Esophagus squamous epithelium (tissue), 5 donors: ENCODE data around the gene ATMIN. TPM values are rescaled to one million over a fixed set of nuclear protein-coding genes. Genes with fewer than 3 reads are reported as not detected.

ENCODE experiments used
- DNase-seq: peaks from one replicate; lab custom pipeline; 2025; lab: John Stamatoyannopoulos, UW
- H3K27ac ChIP-seq, 4 donors: fragments of 200-600 bp; sonication (generic); one replicate each; pipeline ENCODE4 v1.5.1; 2016 to 2019; ENCODE audit warnings: mild to moderate bottlenecking in 1 of 4
- H3K27me3 ChIP-seq, 4 donors: fragments of 200-600 bp; sonication (generic); 1 replicate in 3 of 4; 2 replicates in 1 of 4; pipeline versions ENCODE4 v1.5.1 to v1.6.0; 2017 to 2021; ENCODE audit warnings: antibody characterized with exemption in 1 of 4
- H3K36me3 ChIP-seq, 3 donors: fragments of 200-600 bp; sonication (generic); one replicate each; pipeline ENCODE4 v1.5.1; 2016 to 2019
- H3K4me1 ChIP-seq, 3 donors: fragments of 200-600 bp; sonication (generic); one replicate each; pipeline ENCODE4 v1.5.1; 2017 to 2019
- H3K4me3 ChIP-seq, 4 donors: fragments of 200-600 bp; sonication (generic); 1 replicate in 3 of 4; 2 replicates in 1 of 4; pipeline ENCODE4 v1.5.1; 2016 to 2019; ENCODE audit warnings: mild to moderate bottlenecking in 2 of 4, moderate library complexity in 1 of 4
- H3K9me3 ChIP-seq, 3 donors: fragments of 200-600 bp; sonication (generic); one replicate each; pipeline ENCODE4 v1.5.1; 2016 to 2019
- POLR2A ChIP-seq, 4 donors: fragments of 450-650 bp; IDR thresholded peaks; one replicate each; pipeline ENCODE4 v1.6.1; 2017; ENCODE audit warnings: antibody characterized with exemption in 4 of 4, mild to moderate bottlenecking in 4 of 4, moderate library complexity in 3 of 4
- WGBS, 2 donors: methylation state at CpG; one replicate each; pipeline ENCODE4 v1.1.5; 2018; 5-methylcytosine and 5-hydroxymethylcytosine counted together
- intact Hi-C: fragments of 100-400 bp; cut with DNase I; formaldehyde crosslinking; loops from one replicate; pipeline ENCODE4 v1.15.0; 2022
- total RNA-seq, 4 donors: library from RNA; depleted of rRNA; stranded (reverse); fragments of >200 nt; gene quantifications; one replicate each; pipeline ENCODE4 v1.1.0, GENCODE V29; 2016
- TF ChIP-seq, protein P1 (sequence below), 6 experiments: fragments of 450-650 bp in 4 of 6; fragments of 200-600 bp in 2 of 6; sonication (generic) in 2 of 6; IDR thresholded peaks; one replicate each; pipeline ENCODE4 v1.5.1; 2016 to 2019; ENCODE audit warnings: antibody characterized with exemption in 6 of 6, mild to moderate bottlenecking in 4 of 6, moderate library complexity in 4 of 6
- donor health status: DM: yes; HTN: yes; CAD: no.

The ATMIN gene
- total RNA-seq, 4 donors from 2014 or later, result 30.6 to 41.3 (median 36.8) TPM

DNA sequence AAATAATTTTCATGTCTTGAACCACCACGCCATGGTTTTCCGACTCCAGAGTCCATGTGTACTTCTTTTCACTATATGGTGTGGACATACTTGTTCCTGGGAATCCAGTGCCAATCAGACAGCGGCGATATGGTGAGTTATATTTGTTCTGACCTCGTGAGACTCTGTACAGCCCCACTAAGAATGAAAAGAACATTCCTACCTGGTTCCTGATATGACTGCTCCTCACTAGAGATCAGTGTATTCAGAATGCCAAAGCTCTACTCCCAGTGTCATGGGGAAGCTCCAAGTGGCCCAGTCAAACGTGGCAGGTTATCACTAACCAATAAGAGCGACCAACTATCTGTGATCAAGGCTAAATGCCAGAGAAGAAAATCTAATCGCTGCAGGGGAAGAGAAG is 35.3 kb downstream of the ATMIN start:
- H3K36me3 ChIP-seq, result no peaks in the 10 kb centered on the region
- intact Hi-C loops, result no loop called here
- WGBS, 2 donors, result 76 to 84% methylated on average over 7 of the region's 8 CpGs
- no peak overlapping the region for H3K27ac ChIP-seq
- DNase-seq, result no peak
- no peaks in the 10 kb centered on the region for H3K9me3 ChIP-seq
- H3K4me1 ChIP-seq, result no peaks in the 10 kb centered on the region
- H3K27me3 ChIP-seq, result no peaks in the 10 kb centered on the region
- TF ChIP-seq POLR2A (IDR thresholded peaks at IDR 0.05), result no peak
- TF ChIP-seq, protein P1, sequence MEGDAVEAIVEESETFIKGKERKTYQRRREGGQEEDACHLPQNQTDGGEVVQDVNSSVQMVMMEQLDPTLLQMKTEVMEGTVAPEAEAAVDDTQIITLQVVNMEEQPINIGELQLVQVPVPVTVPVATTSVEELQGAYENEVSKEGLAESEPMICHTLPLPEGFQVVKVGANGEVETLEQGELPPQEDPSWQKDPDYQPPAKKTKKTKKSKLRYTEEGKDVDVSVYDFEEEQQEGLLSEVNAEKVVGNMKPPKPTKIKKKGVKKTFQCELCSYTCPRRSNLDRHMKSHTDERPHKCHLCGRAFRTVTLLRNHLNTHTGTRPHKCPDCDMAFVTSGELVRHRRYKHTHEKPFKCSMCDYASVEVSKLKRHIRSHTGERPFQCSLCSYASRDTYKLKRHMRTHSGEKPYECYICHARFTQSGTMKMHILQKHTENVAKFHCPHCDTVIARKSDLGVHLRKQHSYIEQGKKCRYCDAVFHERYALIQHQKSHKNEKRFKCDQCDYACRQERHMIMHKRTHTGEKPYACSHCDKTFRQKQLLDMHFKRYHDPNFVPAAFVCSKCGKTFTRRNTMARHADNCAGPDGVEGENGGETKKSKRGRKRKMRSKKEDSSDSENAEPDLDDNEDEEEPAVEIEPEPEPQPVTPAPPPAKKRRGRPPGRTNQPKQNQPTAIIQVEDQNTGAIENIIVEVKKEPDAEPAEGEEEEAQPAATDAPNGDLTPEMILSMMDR (IDR thresholded peaks at IDR 0.05), result no peak
- no peak overlapping the region for H3K4me3 ChIP-seq

DNA sequence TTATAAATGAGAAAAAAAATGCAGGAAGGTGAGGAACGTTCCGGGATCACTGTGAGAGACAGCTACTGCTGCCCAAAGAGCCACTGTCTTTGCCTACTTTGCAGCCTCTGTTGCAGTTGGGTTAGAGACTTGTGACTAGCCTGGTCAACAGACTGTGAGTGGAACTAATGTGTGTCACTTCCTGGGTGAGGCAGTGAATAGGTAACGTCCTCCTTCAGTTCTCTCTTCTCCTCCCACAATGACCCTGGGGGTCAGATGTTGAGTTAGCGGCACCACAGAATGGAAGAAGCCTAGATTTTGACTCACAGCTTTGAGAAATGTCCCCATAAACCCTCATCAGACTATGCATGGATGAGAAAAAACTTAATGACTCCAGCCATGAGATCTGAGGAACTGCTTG is 36.2 kb downstream of the ATMIN start:
- no peaks in the 10 kb centered on the region for H3K27me3 ChIP-seq
- no peaks in the 10 kb centered on the region for H3K9me3 ChIP-seq
- no peak for TF ChIP-seq POLR2A (IDR thresholded peaks at IDR 0.05)
- TF ChIP-seq, protein P1 (IDR thresholded peaks at IDR 0.05), result no peak
- H3K36me3 ChIP-seq, result no peaks in the 10 kb centered on the region
- no peak for DNase-seq
- intact Hi-C loops, result no loop called here
- H3K4me1 ChIP-seq, result peaks cover 0 to 5% (median 0%) of the 10 kb centered on the region in 3 donors
- 75 to 81% methylated on average over 4 of the region's 4 CpGs for WGBS, 2 donors
- H3K4me3 ChIP-seq, result no peak overlapping the region
- H3K27ac ChIP-seq, result no peak overlapping the region

DNA sequence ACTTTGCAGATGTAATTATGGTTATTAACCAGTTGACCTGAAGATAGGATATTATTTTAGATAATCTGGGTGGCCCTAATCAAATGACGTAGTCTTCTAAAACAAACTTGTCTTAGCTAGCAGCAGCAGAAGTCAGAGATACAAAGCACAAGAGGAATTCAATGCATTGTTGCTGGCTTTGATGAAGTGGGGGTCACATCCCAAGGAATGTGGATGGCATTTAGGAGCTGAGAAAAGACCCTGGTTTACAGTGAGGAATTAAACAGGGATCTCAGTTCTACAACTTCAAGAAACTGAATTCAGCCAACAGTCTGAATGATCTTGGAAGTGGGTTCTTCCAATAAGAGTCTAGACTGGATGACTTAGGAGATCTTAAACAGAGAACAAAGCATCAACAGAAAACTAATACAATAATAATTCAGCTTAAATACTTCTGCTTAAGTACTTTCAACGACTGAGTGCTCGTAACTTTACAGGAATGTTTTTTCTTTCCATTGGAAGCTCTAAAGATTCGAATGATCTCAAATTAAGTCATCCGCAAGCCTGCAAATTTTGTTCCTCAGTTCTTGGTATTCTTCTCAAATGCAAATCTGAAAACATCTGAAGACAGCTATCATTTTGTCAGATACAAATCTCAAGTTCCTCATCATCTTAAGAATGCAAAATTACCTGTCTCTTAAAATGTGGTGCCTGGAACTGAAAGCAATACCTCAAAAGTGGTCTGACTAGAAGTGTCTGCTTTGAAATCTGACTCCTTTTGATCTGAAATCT is 38.1 kb downstream of the ATMIN start:
- Histone ChIP-seq H3K4me1 (peaks cover 0 to 15% (median 4%) of the 10 kb centered on the region in 3 donors), H3K36me3 (no peaks in the 10 kb centered on the region), H3K27me3 (no peaks in the 10 kb centered on the region), H3K4me3 (no peak overlapping the region), H3K9me3 (no peaks in the 10 kb centered on the region), H3K27ac (no peak overlapping the region)
- DNase-seq, result no peak
- intact Hi-C loops, result no loop called here
- 72 to 74% methylated on average over 5 of the region's 5 CpGs for WGBS, 2 donors
- TF ChIP-seq, protein P1 (IDR thresholded peaks at IDR 0.05), result no peak
- no peak for TF ChIP-seq POLR2A (IDR thresholded peaks at IDR 0.05)

DNA sequence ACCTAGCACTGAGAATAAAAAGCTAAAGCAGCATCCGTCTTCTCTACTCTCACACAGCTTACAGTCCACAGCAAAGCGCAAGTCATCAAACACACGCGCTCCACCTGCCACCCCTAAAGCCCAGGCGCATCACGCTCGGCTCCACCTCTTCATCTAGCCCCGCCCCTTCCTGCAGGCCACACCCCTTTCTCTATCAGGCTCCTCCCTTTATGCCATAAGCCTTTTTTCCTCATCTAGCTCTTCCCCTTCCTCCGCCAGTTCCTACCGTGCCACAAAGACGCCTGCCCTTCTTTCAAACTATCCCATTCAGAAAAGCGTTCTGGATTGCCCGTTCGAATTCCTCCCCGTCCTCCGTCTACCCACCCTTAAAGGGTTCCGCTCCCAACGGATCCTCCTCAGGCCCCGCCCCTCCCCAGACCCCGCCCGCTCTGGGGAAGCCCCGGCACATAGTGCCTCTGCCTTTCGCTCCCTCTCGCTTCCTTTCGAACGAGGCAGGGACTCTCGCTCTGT is 41.0 kb downstream of the ATMIN start:
- no peak for TF ChIP-seq POLR2A (IDR thresholded peaks at IDR 0.05)
- TF ChIP-seq, protein P1 (IDR thresholded peaks at IDR 0.05), result no peak
- intact Hi-C loops, result no loop called here

More for the DNA sequence above, 41.0 kb downstream of the ATMIN start:
- Histone ChIP-seq H3K36me3 (no peaks in the 10 kb centered on the region), H3K27me3 (no peaks in the 10 kb centered on the region), H3K4me3 (peak overlapping the region; percentile 57 to 94 (median 75)), H3K4me1 (peaks cover 0 to 15% (median 4%) of the 10 kb centered on the region in 3 donors), H3K9me3 (no peaks in the 10 kb centered on the region), H3K27ac (peak overlapping the region; percentile 93 to 98 (median 96))
- peak; percentile 67 for DNase-seq
- WGBS, 2 donors, result 1% methylated on average over 23 of the region's 27 CpGs
